Neural cell (in vitro differentiated cells): Measurements from ENCODE around the gene TLCD2.

ENCODE experiments used
- CTCF ChIP-seq: fragments of 450-650 bp; IDR thresholded peaks from 2 replicates; pipeline ENCODE4 v1.5.1; 2014; ENCODE audit warnings: antibody characterized with exemption, mild to moderate bottlenecking, moderate library complexity; ENCODE audit not compliant: poor library complexity, severe bottlenecking
- EZH2 ChIP-seq: fragments of 200-600, 300-800 bp; shearing (Covaris generic), sonication (generic); IDR thresholded peaks from 2 replicates; pipeline ENCODE4 v1.6.1; 2014; ENCODE audit warnings: antibody characterized with exemption, low read length, borderline replicate concordance, mild to moderate bottlenecking; ENCODE audit not compliant: insufficient read depth, poor library complexity, severe bottlenecking
- MXI1 ChIP-seq: fragments of 450-650 bp; conservative IDR thresholded peaks from 2 replicates; pipeline ENCODE4 v1.6.1; 2014; ENCODE audit warnings: antibody characterized with exemption, mild to moderate bottlenecking; ENCODE audit not compliant: poor library complexity, severe bottlenecking
- RAD21 ChIP-seq: fragments of 450-650 bp; conservative IDR thresholded peaks from 2 replicates; pipeline ENCODE4 v1.6.1; 2014; ENCODE audit warnings: antibody characterized with exemption, mild to moderate bottlenecking, moderate library complexity
- REST ChIP-seq: IDR thresholded peaks from 2 replicates; pipeline ENCODE4 v1.6.1; 2012; ENCODE audit warnings: borderline replicate concordance
- TAF1 ChIP-seq: IDR thresholded peaks from 2 replicates; pipeline ENCODE4 v1.6.1; 2012; ENCODE audit warnings: low read depth

- TF ChIP-seq EZH2 = no peak
- TF ChIP-seq CTCF = no peak
- no peak for TF ChIP-seq REST
- no peak for TF ChIP-seq TAF1
- no peak for TF ChIP-seq RAD21
- TF ChIP-seq MXI1 = no peak
These were observed 27.5 kb upstream of the TLCD2 start for GRCh38 chr17:1737531-1738291.
